IMR-90 (cell line): ENCODE measurements around the gene MYO7B. TPM values are rescaled to one million over a fixed set of nuclear protein-coding genes. Genes with fewer than 3 reads are reported as not detected.

Source experiments
- ATAC-seq: fragments of 200-7000 bp; cut with Tn5 transposase; 2 replicates; pipeline ENCODE4 v1.9.1; 2020; ENCODE audit warnings: low read depth, mild to moderate bottlenecking, moderate library complexity
- BruUV-seq: library from RNA; stranded (reverse); fragments of 400-500 nt; replicated peaks from 2 replicates; lab custom pipeline; 2021; lab: Mats Ljungman, UMichigan
- CTCF ChIA-PET: fragments of 300-600 bp; formaldehyde crosslinking; extraction: SDS; loops from one replicate; lab custom pipeline; 2021; ENCODE audit warnings: antibody characterized with exemption; lab: Yijun Ruan, JAX
- POLR2A ChIA-PET: fragments of 300-600 bp; sonication (Branson Sonifier 250); formaldehyde crosslinking; loops from one replicate; lab custom pipeline; 2022; ENCODE audit warnings: antibody characterized with exemption; ENCODE audit not compliant: unreplicated experiment; lab: Charles Lee
- DNase-seq: peaks from one replicate; pipeline ENCODE4 v3.0.0; 2013
- H2AFZ ChIP-seq: replicated peaks from 2 replicates; pipeline ENCODE3; 2013; ENCODE audit warnings: low read length, mild to moderate bottlenecking; ENCODE audit not compliant: poor library complexity
- H2AK5ac ChIP-seq: 2 replicates; pipeline ENCODE4 v1.6.1; 2013; ENCODE audit warnings: low read depth, low read length, inconsistent platforms
- H2AK9ac ChIP-seq: replicated peaks from 2 replicates; pipeline ENCODE3; 2013; ENCODE audit warnings: mild to moderate bottlenecking, low read depth, low read length, moderate library complexity; ENCODE audit not compliant: poor library complexity
- H2BK120ac ChIP-seq: 2 replicates; pipeline ENCODE4 v1.6.1; 2013; ENCODE audit warnings: low read depth, low read length, inconsistent platforms
- H2BK15ac ChIP-seq: 3 replicates; pipeline ENCODE4 v1.6.1; 2013; ENCODE audit warnings: low read depth, low read length, inconsistent platforms
- H2BK20ac ChIP-seq: 2 replicates; pipeline ENCODE4 v1.6.1; 2013; ENCODE audit warnings: low read depth, mild to moderate bottlenecking, inconsistent platforms, low read length, moderate library complexity
- H2BK5ac ChIP-seq: 2 replicates; pipeline ENCODE4 v1.6.1; 2013; ENCODE audit warnings: mild to moderate bottlenecking, low read depth, low read length, inconsistent platforms; ENCODE audit not compliant: poor library complexity, severe bottlenecking
- H3K14ac ChIP-seq: replicated peaks from 2 replicates; pipeline ENCODE4 v1.6.1; 2013; ENCODE audit warnings: low read depth, low read length, inconsistent platforms
- H3K18ac ChIP-seq: 2 replicates; pipeline ENCODE4 v1.6.1; 2013; ENCODE audit warnings: low read depth, low read length, control low read depth
- H3K23ac ChIP-seq: 2 replicates; pipeline ENCODE4 v1.6.1; 2013; ENCODE audit warnings: low read depth, low read length, inconsistent platforms
- H3K27ac ChIP-seq: 2 replicates; pipeline ENCODE4 v1.5.1; 2013; ENCODE audit warnings: mild to moderate bottlenecking, control low read depth, low read length; ENCODE audit not compliant: insufficient read depth
- H3K27me3 ChIP-seq: 2 replicates; pipeline ENCODE4 v1.6.1; 2013; ENCODE audit warnings: low read length; ENCODE audit not compliant: control insufficient read depth, insufficient read depth
- H3K36me3 ChIP-seq: 2 replicates; pipeline ENCODE4 v1.6.1; 2013; ENCODE audit warnings: low read length, mixed read lengths; ENCODE audit not compliant: control insufficient read depth, insufficient read depth
- H3K4ac ChIP-seq: 2 replicates; pipeline ENCODE4 v1.6.1; 2013; ENCODE audit warnings: low read depth, low read length, inconsistent platforms
- H3K4me1 ChIP-seq: 2 replicates; pipeline ENCODE4 v1.6.1; 2013; ENCODE audit warnings: low read length, mixed read lengths; ENCODE audit not compliant: control insufficient read depth, insufficient read depth
- H3K4me2 ChIP-seq: 2 replicates; pipeline ENCODE4 v1.6.1; 2013; ENCODE audit warnings: low read depth, mild to moderate bottlenecking, control low read depth, low read length, moderate library complexity
- H3K4me3 ChIP-seq: 2 replicates; pipeline ENCODE4 v1.5.1; 2013; ENCODE audit warnings: low read depth, mild to moderate bottlenecking, control low read depth, low read length, moderate library complexity; ENCODE audit not compliant: insufficient read depth
- H3K56ac ChIP-seq: 2 replicates; pipeline ENCODE4 v1.6.1; 2013; ENCODE audit warnings: low read length, inconsistent platforms; ENCODE audit not compliant: insufficient read depth; ENCODE audit errors: extremely low read depth
- H3K79me1 ChIP-seq, 2 experiments: 2 replicates each; pipeline ENCODE4 v1.6.1; 2013; ENCODE audit warnings: low read length in 2 of 2, inconsistent platforms in 1 of 2, low read depth in 1 of 2
- H3K9ac ChIP-seq: 2 replicates; pipeline ENCODE4 v1.6.1; 2013; ENCODE audit warnings: low read depth, low read length, control low read depth
- H3K9me1 ChIP-seq: 2 replicates; pipeline ENCODE4 v1.6.1; 2013; ENCODE audit warnings: low read length, inconsistent platforms; ENCODE audit not compliant: insufficient read depth
- H3K9me3 ChIP-seq: 2 replicates; pipeline ENCODE4 v1.6.1; 2013; ENCODE audit warnings: low read length; ENCODE audit not compliant: control insufficient read depth, insufficient read depth
- H4K20me1 ChIP-seq: 2 replicates; pipeline ENCODE4 v1.6.1; 2013; ENCODE audit warnings: low read length, inconsistent platforms; ENCODE audit not compliant: insufficient read depth
- H4K5ac ChIP-seq: 2 replicates; pipeline ENCODE4 v1.6.1; 2013; ENCODE audit warnings: mild to moderate bottlenecking, low read depth, low read length, control low read depth
- H4K8ac ChIP-seq, 2 experiments: 2 replicates each; pipeline ENCODE4 v1.6.1; 2013; ENCODE audit warnings: low read depth in 2 of 2, low read length in 2 of 2, control low read depth in 1 of 2, inconsistent platforms in 1 of 2
- H4K91ac ChIP-seq: 2 replicates; pipeline ENCODE4 v1.6.1; 2013; ENCODE audit warnings: low read depth, low read length, inconsistent platforms; ENCODE audit not compliant: insufficient read depth
- BHLHE40 ChIP-seq: fragments of 150-350 bp; IDR thresholded peaks from 2 replicates; pipeline ENCODE4 v1.6.1; 2016; ENCODE audit warnings: mild to moderate bottlenecking, low read depth, low read length
- CEBPB ChIP-seq: IDR thresholded peaks from 2 replicates; pipeline ENCODE4 v1.6.1; 2012; ENCODE audit warnings: low read depth, low read length, improper control_type of control experiment
- CHD1 ChIP-seq: IDR thresholded peaks from 2 replicates; pipeline ENCODE4 v1.6.1; 2012; ENCODE audit warnings: low read depth, low read length, improper control_type of control experiment
- CTCF ChIP-seq: conservative IDR thresholded peaks from 2 replicates; pipeline ENCODE4 v1.5.1; 2012; ENCODE audit warnings: mild to moderate bottlenecking, low read depth, low read length, improper control_type of control experiment
- ELK1 ChIP-seq: fragments of 150-350 bp; IDR thresholded peaks from 2 replicates; pipeline ENCODE4 v1.6.1; 2016; ENCODE audit warnings: low read depth, mild to moderate bottlenecking, low read length, moderate library complexity, borderline replicate concordance
- FOS ChIP-seq: fragments of 150-350 bp; IDR thresholded peaks from 2 replicates; pipeline ENCODE4 v1.6.1; 2016; ENCODE audit warnings: low read depth, low read length
- MAFK ChIP-seq: IDR thresholded peaks from 2 replicates; pipeline ENCODE4 v1.6.1; 2012; ENCODE audit warnings: low read depth, low read length, improper control_type of control experiment
- MAZ ChIP-seq: IDR thresholded peaks from 2 replicates; pipeline ENCODE4 v1.6.1; 2012; ENCODE audit warnings: low read depth, mild to moderate bottlenecking, low read length, improper control_type of control experiment, moderate library complexity, borderline replicate concordance
- MXI1 ChIP-seq: IDR thresholded peaks from 2 replicates; pipeline ENCODE4 v1.6.1; 2012; ENCODE audit warnings: low read depth, mild to moderate bottlenecking, low read length, moderate library complexity, borderline replicate concordance
- NFE2L2 ChIP-seq: fragments of 150-350 bp; IDR thresholded peaks from 2 replicates; pipeline ENCODE4 v1.6.1; 2016; ENCODE audit warnings: low read depth, mild to moderate bottlenecking, low read length
- POLR2A ChIP-seq: IDR thresholded peaks from 2 replicates; pipeline ENCODE4 v1.6.1; 2012; ENCODE audit warnings: mild to moderate bottlenecking, low read depth, low read length
- RAD21 ChIP-seq: IDR thresholded peaks from 2 replicates; pipeline ENCODE4 v1.6.1; 2012; ENCODE audit warnings: low read length, improper control_type of control experiment
- RCOR1 ChIP-seq: IDR thresholded peaks from 2 replicates; pipeline ENCODE4 v1.6.1; 2012; ENCODE audit warnings: mild to moderate bottlenecking, low read length, improper control_type of control experiment; ENCODE audit not compliant: insufficient replicate concordance
- RFX5 ChIP-seq: IDR thresholded peaks from 2 replicates; pipeline ENCODE4 v1.8.0; 2012; ENCODE audit warnings: low read depth, mild to moderate bottlenecking, low read length, moderate library complexity
- SMC3 ChIP-seq: fragments of 150-350 bp; IDR thresholded peaks from 2 replicates; pipeline ENCODE4 v1.6.1; 2016; ENCODE audit warnings: low read depth, mild to moderate bottlenecking, antibody characterized with exemption, low read length, moderate library complexity
- USF2 ChIP-seq: fragments of 150-350 bp; IDR thresholded peaks from 2 replicates; pipeline ENCODE4 v1.6.1; 2017; ENCODE audit warnings: mild to moderate bottlenecking, antibody characterized with exemption, low read length, low read depth
- WGBS, 2 experiments: methylation state at CpG; one replicate each; pipeline versions ENCODE4 v1.1.5 to v1.1.7; 2013; ENCODE audit warnings: missing lambda C conversion rate in 2 of 2; ENCODE audit not compliant: insufficient read length in 1 of 2; ENCODE audit errors: extremely low coverage in 2 of 2; 5-methylcytosine and 5-hydroxymethylcytosine counted together
- dilution Hi-C: fragments of 300-500 bp; cut with HindIII; formaldehyde crosslinking; loops from one replicate; pipeline ENCODE4 v1.14.3; 2018; ENCODE audit warnings: low sequenced_read_pairs; ENCODE audit not compliant: unreplicated experiment
- in situ Hi-C: fragments of 300-500 bp; cut with MboI; formaldehyde crosslinking; loops from 3 replicates; pipeline ENCODE4 v1.14.3; 2019; ENCODE audit warnings: low sequenced_read_pairs, inconsistent platforms, mixed read lengths
- intact Hi-C: fragments of 100-400 bp; cut with micrococcal nuclease; formaldehyde crosslinking; loops from 2 replicates; pipeline ENCODE4 v1.10.0; 2022
- polyA plus RNA-seq, 3 experiments: library from polyadenylated mRNA; depleted of rRNA; stranded (reverse); fragments of >200 nt; gene quantifications; 2 replicates each; pipeline ENCODE4 v1.2.3, GENCODE V29; 2012; ENCODE audit warnings: low replicate concordance in 1 of 3
- total RNA-seq: library from RNA; depleted of rRNA; stranded (reverse); fragments of >200 nt; gene quantifications from 2 replicates; pipeline ENCODE4 v1.2.3, GENCODE V29; 2012

The MYO7B gene
- total and polyA plus RNA-seq, 2 of the 4 experiments (the other 2 are of a cell fraction) = 0.18 to 0.46 TPM

- dilution Hi-C loops = no loop called here
- no peak for TF ChIP-seq CTCF
- TF ChIP-seq BHLHE40 = no peak
- no peak for TF ChIP-seq MAFK
- no peak for TF ChIP-seq ELK1
- TF ChIP-seq MAZ = no peak
- TF ChIP-seq FOS = no peak
- no peak for TF ChIP-seq RCOR1
- TF ChIP-seq MXI1 = no peak
- no peak for TF ChIP-seq POLR2A
- TF ChIP-seq RFX5 = no peak
- TF ChIP-seq CEBPB = no peak
- no peak for TF ChIP-seq NFE2L2
- TF ChIP-seq SMC3 = no peak
- TF ChIP-seq CHD1 = no peak
- TF ChIP-seq USF2 = no peak
- no peak for TF ChIP-seq RAD21
- no peak for DNase-seq
- Histone ChIP-seq H2AK5ac (no peak overlapping the region), H2AK9ac (no peak overlapping the region), H3K9ac (no peak overlapping the region), H3K9me1 (peaks cover 18% of the 10 kb centered on the region), H3K4ac (no peak overlapping the region), H4K91ac (no peak overlapping the region), H4K20me1 (peaks cover 63% of the 10 kb centered on the region), H3K27ac (no peak overlapping the region), H2AFZ (no peak overlapping the region), H3K27me3 (no peaks in the 10 kb centered on the region), H3K9me3 (peaks cover 2% of the 10 kb centered on the region; the same call in 1 of the 2 replicates), H2BK5ac (no peak overlapping the region), H3K36me3 (peaks cover 7% of the 10 kb centered on the region), H4K8ac (no peak overlapping the region), H3K4me1 (peaks cover 14% of the 10 kb centered on the region), H3K79me1 (peaks cover 22 to 70% of the 10 kb centered on the region in 2 experiments), H3K56ac (no peak overlapping the region), H3K18ac (no peak overlapping the region), H3K4me2 (no peak overlapping the region), H3K14ac (no peak overlapping the region), H2BK120ac (no peak overlapping the region), H3K23ac (peak overlapping the region; percentile 25; the same call in 1 of the 2 replicates), H2BK15ac (no peak overlapping the region), H2BK20ac (no peak overlapping the region), H4K5ac (no peak overlapping the region), H3K4me3 (no peak overlapping the region)
- intact Hi-C loops = no loop called here
- 95% methylated on average over 6 of the region's 6 CpGs; no CpG with 5 or more reads in 1 of the 2 experiments for WGBS, 2 experiments
- no TSS peak for BruUV-seq
- ChIA-PET CTCF (no interaction called here), POLR2A (no interaction called here)
- in situ Hi-C loops = no loop called here
- ATAC-seq = no peak
These were observed 129.4 kb downstream of the MYO7B start for GRCh38 chr2:127664895-127665225.
